Measurements from ENCODE around the gene POU3F1.

The POU3F1 gene

DNA sequence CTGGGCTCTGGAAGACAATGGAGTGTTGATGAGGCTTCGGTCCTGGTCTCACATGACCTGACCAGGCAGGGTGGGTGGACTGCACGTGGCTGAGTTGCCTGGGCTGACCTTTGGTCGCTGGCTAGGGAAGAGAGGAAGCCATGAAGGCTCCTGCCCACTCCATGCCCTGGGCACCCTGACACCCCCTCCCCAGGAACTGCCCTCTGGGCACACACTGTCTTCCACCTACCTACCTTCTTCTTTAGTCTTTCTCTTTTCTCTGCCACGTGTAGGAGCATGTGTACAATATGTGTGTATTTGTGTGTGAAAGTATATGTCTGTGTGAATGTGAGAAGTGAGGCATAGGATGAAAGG lies 15.1 kb downstream of the POU3F1 start:
- TF ChIP-seq, protein P1, sequence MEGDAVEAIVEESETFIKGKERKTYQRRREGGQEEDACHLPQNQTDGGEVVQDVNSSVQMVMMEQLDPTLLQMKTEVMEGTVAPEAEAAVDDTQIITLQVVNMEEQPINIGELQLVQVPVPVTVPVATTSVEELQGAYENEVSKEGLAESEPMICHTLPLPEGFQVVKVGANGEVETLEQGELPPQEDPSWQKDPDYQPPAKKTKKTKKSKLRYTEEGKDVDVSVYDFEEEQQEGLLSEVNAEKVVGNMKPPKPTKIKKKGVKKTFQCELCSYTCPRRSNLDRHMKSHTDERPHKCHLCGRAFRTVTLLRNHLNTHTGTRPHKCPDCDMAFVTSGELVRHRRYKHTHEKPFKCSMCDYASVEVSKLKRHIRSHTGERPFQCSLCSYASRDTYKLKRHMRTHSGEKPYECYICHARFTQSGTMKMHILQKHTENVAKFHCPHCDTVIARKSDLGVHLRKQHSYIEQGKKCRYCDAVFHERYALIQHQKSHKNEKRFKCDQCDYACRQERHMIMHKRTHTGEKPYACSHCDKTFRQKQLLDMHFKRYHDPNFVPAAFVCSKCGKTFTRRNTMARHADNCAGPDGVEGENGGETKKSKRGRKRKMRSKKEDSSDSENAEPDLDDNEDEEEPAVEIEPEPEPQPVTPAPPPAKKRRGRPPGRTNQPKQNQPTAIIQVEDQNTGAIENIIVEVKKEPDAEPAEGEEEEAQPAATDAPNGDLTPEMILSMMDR (IDR thresholded peaks at IDR 0.05; ENCODE audit: borderline replicate concordance, insufficient read depth, low read depth, low read length) = no peak
- H3K4me3 ChIP-seq (ENCODE audit: low read depth, low read length) = no peak overlapping the region

GRCh38 chr1:38030596-38031512 lies 15.7 kb downstream of the POU3F1 start:
- H3K4me3 ChIP-seq (ENCODE audit: low read depth, low read length) = no peak overlapping the region
- TF ChIP-seq, protein P1 (IDR thresholded peaks at IDR 0.05; ENCODE audit: borderline replicate concordance, insufficient read depth, low read depth, low read length) = no peak

DNA sequence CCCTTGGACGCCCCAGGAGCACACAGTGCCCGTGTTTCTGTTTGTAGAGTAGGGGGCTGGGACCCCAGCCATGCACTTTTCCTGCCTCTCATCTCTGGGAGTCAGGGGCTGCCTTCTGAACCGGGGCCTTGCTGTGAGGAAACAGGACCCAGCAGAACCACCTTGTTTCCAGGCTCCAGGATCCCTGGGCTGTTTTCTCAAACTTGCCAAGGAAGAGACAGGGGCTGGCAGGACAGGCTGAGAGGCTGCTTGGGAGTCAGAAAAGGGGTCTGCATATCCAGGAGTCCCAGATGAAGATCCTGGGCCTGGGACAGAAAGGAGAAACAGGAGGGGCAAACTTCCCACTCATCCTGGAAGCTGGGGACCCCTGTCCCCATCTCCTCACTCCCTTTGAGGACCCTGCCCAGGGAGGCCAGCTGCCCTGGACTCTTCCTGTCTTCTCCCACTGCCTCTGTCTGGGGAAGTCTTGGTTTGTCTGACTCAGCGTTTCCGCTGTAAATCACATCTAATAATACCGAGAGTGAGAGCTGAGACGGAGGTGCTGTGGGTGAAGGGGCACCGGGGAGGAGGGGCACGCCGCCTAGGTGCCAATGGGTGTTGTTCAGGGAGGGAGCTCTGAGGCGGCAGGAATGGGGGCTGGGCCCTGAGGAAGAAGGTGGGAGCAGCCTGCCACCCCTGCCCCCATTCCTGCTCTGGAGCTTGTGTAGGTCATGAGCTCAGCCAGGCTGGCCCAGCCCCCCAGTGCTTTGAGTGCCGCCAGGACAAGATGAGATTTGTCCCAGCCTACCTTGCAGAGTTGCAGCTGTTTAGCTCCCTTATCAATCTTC lies 16.7 kb downstream of the POU3F1 start:
- H3K4me3 ChIP-seq (ENCODE audit: low read depth, low read length) = no peak overlapping the region
- TF ChIP-seq, protein P1 (IDR thresholded peaks at IDR 0.05; ENCODE audit: borderline replicate concordance, insufficient read depth, low read depth, low read length) = no peak

DNA sequence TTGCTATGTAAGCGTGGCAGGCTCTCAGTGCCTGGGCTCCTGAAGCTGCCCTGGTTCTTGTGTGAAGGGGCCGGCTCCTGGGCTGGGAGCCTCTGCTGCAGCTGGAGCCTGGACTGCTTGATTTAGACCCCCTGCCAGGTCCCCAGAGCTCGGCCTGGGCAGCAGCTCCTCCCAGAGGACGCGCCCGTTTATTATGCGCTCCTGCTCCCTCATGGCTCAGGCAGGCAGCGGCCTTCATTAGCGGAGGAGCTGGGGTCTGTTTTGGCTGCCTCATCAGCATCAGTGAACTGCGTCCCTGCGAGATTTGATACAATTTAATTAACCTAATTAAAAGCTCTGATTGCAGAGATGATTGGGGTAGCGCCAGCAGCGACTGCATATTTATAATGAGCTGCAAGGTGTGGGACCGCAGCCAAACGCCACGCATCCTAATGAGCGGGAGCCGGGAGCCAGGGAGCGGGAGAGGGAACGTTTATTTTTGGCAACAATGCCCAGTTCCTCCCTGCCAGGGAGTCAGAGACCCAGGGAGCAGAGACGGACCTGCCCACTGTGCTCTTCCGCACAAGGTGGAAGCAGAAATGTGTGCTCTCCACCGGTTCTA lies 17.4 kb downstream of the POU3F1 start:
- H3K4me3 ChIP-seq (ENCODE audit: low read depth, low read length) = no peak overlapping the region
- TF ChIP-seq, protein P1 (IDR thresholded peaks at IDR 0.05; ENCODE audit: borderline replicate concordance, insufficient read depth, low read depth, low read length) = no peak

GRCh38 chr1:38028671-38029070 lies 17.9 kb downstream of the POU3F1 start:
- H3K4me3 ChIP-seq (ENCODE audit: low read depth, low read length) = no peak overlapping the region
- TF ChIP-seq, protein P1 (IDR thresholded peaks at IDR 0.05; ENCODE audit: borderline replicate concordance, insufficient read depth, low read depth, low read length) = no peak

DNA sequence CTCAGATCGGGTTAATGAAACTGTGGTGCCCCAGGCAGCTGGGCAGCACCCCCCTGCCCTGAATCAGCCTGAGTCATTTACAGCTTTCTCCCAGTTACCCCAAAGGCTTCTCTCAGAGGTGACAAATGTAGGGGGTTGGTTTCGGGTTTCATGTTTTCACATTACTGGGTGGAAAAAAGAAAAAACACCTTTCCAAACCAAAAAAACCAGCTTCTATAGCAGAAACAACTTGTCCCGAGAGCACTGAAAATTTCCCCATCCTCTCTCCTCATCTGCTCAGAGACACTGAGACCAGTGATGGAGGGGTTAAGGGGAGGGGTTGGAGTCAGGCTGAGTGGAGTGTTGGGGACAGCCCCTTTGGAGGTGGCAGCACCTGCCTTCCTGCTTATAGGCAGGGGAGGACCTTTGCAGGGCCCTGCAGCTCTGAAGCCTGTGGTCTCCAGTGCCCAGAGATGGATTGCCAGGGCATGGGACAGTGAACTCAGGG lies 18.4 kb downstream of the POU3F1 start:
- TF ChIP-seq, protein P1 (IDR thresholded peaks at IDR 0.05; ENCODE audit: borderline replicate concordance, insufficient read depth, low read depth, low read length) = no peak
- no peak overlapping the region for H3K4me3 ChIP-seq (ENCODE audit: low read depth, low read length)

Measured in GM12875 (cell line).